DMS153 treated with DMSO at 0.1 percent for 48 hours (cell line): ENCODE measurements around the gene AGO3.

Source experiments
- DNase-seq: peaks from one replicate; lab custom pipeline; 2025; ENCODE audit not compliant: unreplicated experiment; lab: John Stamatoyannopoulos, UW

AGO3 gene

GRCh38 chr1:36119456-36119855 lies 188.6 kb downstream of the AGO3 start:
- DNase-seq = no peak
